HepG2 (cell line): ENCODE results near the gene CDC37. TPM values are rescaled to one million over a fixed set of nuclear protein-coding genes. Genes with fewer than 3 reads are reported as not detected.
A peak's percentile ranks its signal among the peaks of the same experiment; 100 is the strongest.

ENCODE experiments used
- CENPT ChIP-seq: sonication (generic); formaldehyde crosslinking; IDR thresholded peaks from 2 replicates; pipeline ENCODE4 v1.8.0; 2022; ENCODE audit warnings: low read depth, mild to moderate bottlenecking, moderate library complexity, missing genetic modification reagents
- GZF1 ChIP-seq: sonication (generic); formaldehyde crosslinking; IDR thresholded peaks from 2 replicates; pipeline ENCODE4 v1.5.1; 2020; ENCODE audit warnings: mild to moderate bottlenecking, missing genetic modification reagents
- LCORL ChIP-seq, 2 experiments: fragments of 450-650 bp in 1 of 2; sonication (generic) in 1 of 2; formaldehyde crosslinking in 1 of 2; IDR thresholded peaks; 2 replicates each; pipeline versions ENCODE4 v1.5.0 to v1.6.1; 2017 to 2020; ENCODE audit warnings: antibody characterized with exemption in 1 of 2, missing genetic modification reagents in 1 of 2
- MATR3 ChIP-seq: sonication (generic); formaldehyde crosslinking; IDR thresholded peaks from 2 replicates; pipeline ENCODE4 v1.4.0; 2020; ENCODE audit warnings: missing genetic modification reagents
- MTF1 ChIP-seq: sonication (generic); formaldehyde crosslinking; IDR thresholded peaks from 2 replicates; pipeline ENCODE4 v1.5.0; 2020; ENCODE audit warnings: missing genetic modification reagents
- NCOA5 ChIP-seq: sonication (generic); formaldehyde crosslinking; IDR thresholded peaks from 2 replicates; pipeline ENCODE4 v1.4.0; 2020; ENCODE audit warnings: missing genetic modification reagents
- SAFB2 ChIP-seq: sonication (generic); formaldehyde crosslinking; IDR thresholded peaks from 2 replicates; pipeline ENCODE4 v1.5.1; 2020; ENCODE audit warnings: missing genetic modification reagents, low read depth, mild to moderate bottlenecking, borderline replicate concordance
- SKIL ChIP-seq: sonication (generic); formaldehyde crosslinking; IDR thresholded peaks from 2 replicates; pipeline ENCODE4 v1.8.0; 2022; ENCODE audit warnings: missing genetic modification reagents, mild to moderate bottlenecking, moderate library complexity, borderline replicate concordance
- ZBTB37 ChIP-seq: sonication (generic); formaldehyde crosslinking; IDR thresholded peaks from 2 replicates; pipeline ENCODE4 v1.4.0; 2020; ENCODE audit warnings: mild to moderate bottlenecking, missing genetic modification reagents
- ZFP62 ChIP-seq: sonication (generic); formaldehyde crosslinking; IDR thresholded peaks from 2 replicates; pipeline ENCODE4 v1.4.0; 2020; ENCODE audit warnings: missing genetic modification reagents
- ZFX ChIP-seq: sonication (generic); formaldehyde crosslinking; IDR thresholded peaks from 2 replicates; pipeline ENCODE4 v1.4.0; 2020; ENCODE audit warnings: mild to moderate bottlenecking, low read depth, missing genetic modification reagents, moderate library complexity
- ZNF282 ChIP-seq: fragments of 450-650 bp; IDR thresholded peaks from 2 replicates; pipeline ENCODE4 v1.6.1; 2018; ENCODE audit not compliant: partially characterized antibody
- ZNF563 ChIP-seq: sonication (generic); formaldehyde crosslinking; IDR thresholded peaks from 2 replicates; pipeline ENCODE4 v1.8.0; 2022; ENCODE audit warnings: mild to moderate bottlenecking, moderate library complexity, missing genetic modification reagents
- ZNF660 ChIP-seq: sonication (generic); formaldehyde crosslinking; IDR thresholded peaks from 2 replicates; pipeline ENCODE4 v1.5.1; 2020; ENCODE audit warnings: mild to moderate bottlenecking, low read depth, missing genetic modification reagents, borderline replicate concordance
- ZNF713 ChIP-seq: sonication (generic); formaldehyde crosslinking; IDR thresholded peaks from 2 replicates; pipeline ENCODE4 v1.4.0; 2020; ENCODE audit warnings: mild to moderate bottlenecking, missing genetic modification reagents
- polyA plus RNA-seq, 8 experiments: library from polyadenylated mRNA; depleted of rRNA in 3 of 8; stranded (reverse) in 7 of 8; unstranded in 1 of 8; fragments of >200 nt; fragmentation: Illumina TruSeq in 4 of 8; extraction: Trizol in 4 of 8; gene quantifications; 2 replicates each; pipeline versions ENCODE4 v1.2.1 to v1.2.3, GENCODE V29; 2011 to 2016; ENCODE audit warnings: low read depth in 4 of 8, missing spikeins in 1 of 8, mixed read lengths in 1 of 8; ENCODE audit not compliant: insufficient read depth in 1 of 8
- total RNA-seq, 5 experiments: library from RNA; depleted of rRNA; stranded (reverse); fragments of >200 nt; fragmentation: Illumina TruSeq; extraction: Trizol; gene quantifications; 2 replicates each; pipeline ENCODE4 v1.2.3, GENCODE V29; 2016; ENCODE audit warnings: low read depth in 1 of 5
- TF ChIP-seq, protein P1 (sequence below): IDR thresholded peaks from 2 replicates; pipeline ENCODE4 v1.6.1; 2016
- TF ChIP-seq, protein P2 (sequence below): IDR thresholded peaks from 2 replicates; pipeline ENCODE4 v1.6.1; 2018; ENCODE audit warnings: missing genetic modification reagents
- TF ChIP-seq, protein P3 (sequence below): sonication (generic); formaldehyde crosslinking; IDR thresholded peaks from 2 replicates; pipeline ENCODE4 v1.4.0; 2020; ENCODE audit warnings: missing genetic modification reagents, mild to moderate bottlenecking, borderline replicate concordance

CDC37 gene
- total and polyA plus RNA-seq, 2 of the 13 experiments (the other 11 are each of a cell fraction or from before 2014, with no cell fraction given) = 158 to 177 TPM

DNA sequence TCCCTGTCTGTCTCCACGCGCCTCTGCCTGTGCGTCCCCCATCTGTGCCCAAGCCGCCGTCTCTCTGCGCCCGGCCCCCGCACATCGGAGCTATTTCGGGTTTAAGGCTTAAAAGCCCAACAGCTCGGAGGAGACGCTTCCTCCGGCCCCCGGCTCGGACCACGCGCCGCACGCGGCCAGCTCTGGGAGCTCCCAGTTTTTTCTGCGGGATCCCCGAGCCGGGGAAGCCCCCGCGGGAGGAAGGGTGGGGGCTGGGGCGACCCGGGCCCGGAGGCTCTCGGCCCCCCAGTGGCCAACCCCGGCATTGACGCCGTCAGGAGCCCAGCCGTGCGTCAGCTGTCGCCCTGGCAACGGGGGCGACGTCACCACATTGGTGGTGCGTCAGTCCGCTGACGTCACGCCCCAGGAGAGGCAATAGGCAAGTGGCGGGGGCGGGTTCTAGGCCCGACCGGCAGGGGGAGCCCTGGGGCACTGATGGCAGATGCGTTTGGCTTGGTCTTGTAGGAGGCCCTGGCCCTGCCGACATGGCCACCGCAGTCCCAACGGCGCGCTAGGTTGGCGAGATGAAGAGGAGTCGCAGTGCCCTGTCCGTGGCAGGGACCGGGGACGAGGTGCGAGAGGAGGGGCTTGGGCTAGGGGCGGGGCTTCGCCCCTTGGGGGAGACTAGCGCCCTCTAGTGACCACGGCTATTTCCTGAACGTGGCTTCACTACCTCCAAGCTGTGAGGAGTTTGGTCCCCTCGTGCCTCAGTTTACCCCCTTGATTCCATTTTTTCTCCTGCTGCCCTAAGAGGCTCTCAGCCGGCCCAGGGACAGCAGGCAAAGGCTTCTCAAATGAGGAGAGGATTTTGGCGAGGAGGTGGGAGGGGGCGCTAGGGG is 13.3 kb upstream of the CDC37 start (continued):
- TF ChIP-seq SKIL (CRISPR knock-in tag) (no peak; the same call in 1 of the 2 replicates), NCOA5 (no peak; the same call in 1 of the 2 replicates), MATR3 (no peak), ZNF563 (0 out of 2 replicates have a peak, but pooled peaks have one; percentile 61), LCORL (IDR thresholded peaks at IDR 0.05) (no peak), LCORL (CRISPR knock-in tag; IDR thresholded peaks at IDR 0.05) (peak; percentile 57; the same call in 1 of the 2 replicates), ZFP62 (CRISPR knock-in tag) (no peak), ZNF282 (no peak), ZBTB37 (CRISPR knock-in tag) (peak; percentile 59; the same call in 1 of the 2 replicates), SAFB2 (CRISPR knock-in tag) (peak; percentile 25; the same call in 1 of the 2 replicates), GZF1 (no peak), ZNF660 (no peak), ZNF713 (CRISPR knock-in tag) (no peak), ZFX (CRISPR knock-in tag) (peak; percentile 78), MTF1 (no peak), CENPT (no peak)
- TF ChIP-seq, protein P1, sequence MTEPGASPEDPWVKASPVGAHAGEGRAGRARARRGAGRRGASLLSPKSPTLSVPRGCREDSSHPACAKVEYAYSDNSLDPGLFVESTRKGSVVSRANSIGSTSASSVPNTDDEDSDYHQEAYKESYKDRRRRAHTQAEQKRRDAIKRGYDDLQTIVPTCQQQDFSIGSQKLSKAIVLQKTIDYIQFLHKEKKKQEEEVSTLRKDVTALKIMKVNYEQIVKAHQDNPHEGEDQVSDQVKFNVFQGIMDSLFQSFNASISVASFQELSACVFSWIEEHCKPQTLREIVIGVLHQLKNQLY (CRISPR knock-in tag) = no peak
- TF ChIP-seq, protein P2, sequence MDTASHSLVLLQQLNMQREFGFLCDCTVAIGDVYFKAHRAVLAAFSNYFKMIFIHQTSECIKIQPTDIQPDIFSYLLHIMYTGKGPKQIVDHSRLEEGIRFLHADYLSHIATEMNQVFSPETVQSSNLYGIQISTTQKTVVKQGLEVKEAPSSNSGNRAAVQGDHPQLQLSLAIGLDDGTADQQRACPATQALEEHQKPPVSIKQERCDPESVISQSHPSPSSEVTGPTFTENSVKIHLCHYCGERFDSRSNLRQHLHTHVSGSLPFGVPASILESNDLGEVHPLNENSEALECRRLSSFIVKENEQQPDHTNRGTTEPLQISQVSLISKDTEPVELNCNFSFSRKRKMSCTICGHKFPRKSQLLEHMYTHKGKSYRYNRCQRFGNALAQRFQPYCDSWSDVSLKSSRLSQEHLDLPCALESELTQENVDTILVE = peak; percentile 90
- TF ChIP-seq, protein P3, sequence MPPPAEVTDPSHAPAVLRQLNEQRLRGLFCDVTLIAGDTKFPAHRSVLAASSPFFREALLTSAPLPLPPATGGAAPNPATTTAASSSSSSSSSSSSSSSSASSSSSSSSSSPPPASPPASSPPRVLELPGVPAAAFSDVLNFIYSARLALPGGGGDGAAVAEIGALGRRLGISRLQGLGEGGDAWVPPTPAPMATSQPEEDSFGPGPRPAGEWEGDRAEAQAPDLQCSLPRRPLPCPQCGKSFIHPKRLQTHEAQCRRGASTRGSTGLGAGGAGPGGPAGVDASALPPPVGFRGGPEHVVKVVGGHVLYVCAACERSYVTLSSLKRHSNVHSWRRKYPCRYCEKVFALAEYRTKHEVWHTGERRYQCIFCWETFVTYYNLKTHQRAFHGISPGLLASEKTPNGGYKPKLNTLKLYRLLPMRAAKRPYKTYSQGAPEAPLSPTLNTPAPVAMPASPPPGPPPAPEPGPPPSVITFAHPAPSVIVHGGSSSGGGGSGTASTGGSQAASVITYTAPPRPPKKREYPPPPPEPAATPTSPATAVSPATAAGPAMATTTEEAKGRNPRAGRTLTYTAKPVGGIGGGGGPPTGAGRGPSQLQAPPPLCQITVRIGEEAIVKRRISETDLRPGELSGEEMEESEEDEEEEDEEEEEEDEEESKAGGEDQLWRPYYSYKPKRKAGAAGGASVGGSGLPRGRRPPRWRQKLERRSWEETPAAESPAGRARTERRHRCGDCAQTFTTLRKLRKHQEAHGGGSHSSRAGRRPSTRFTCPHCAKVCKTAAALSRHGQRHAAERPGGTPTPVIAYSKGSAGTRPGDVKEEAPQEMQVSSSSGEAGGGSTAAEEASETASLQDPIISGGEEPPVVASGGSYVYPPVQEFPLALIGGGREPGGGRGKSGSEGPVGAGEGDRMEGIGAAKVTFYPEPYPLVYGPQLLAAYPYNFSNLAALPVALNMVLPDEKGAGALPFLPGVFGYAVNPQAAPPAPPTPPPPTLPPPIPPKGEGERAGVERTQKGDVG (CRISPR knock-in tag) = peak; percentile 72; the same call in 1 of the 2 replicates
